HepG2 (cell line): ENCODE data around the gene CXorf49. TPM values are rescaled to one million over a fixed set of nuclear protein-coding genes. Genes with fewer than 3 reads are reported as not detected.

ENCODE experiments used
- ATAC-seq: fragments of 200-7000 bp; cut with Tn5 transposase; 3 replicates; pipeline ENCODE4 v1.9.1; 2020; ENCODE audit warnings: mild to moderate bottlenecking, moderate library complexity
- BruUV-seq: library from RNA; stranded (reverse); fragments of 400-500 nt; replicated peaks from 2 replicates; lab custom pipeline; 2021; lab: Mats Ljungman, UMichigan
- CTCF ChIA-PET: fragments of 300-600 bp; formaldehyde crosslinking; extraction: SDS; loops from one replicate; lab custom pipeline; 2021; ENCODE audit warnings: low total read pairs, inconsistent platforms, low intra/inter-chr PET ratio; lab: Yijun Ruan, JAX
- POLR2A ChIA-PET: fragments of 350-600 bp; sonication (Branson Sonifier 250); formaldehyde crosslinking; loops from one replicate; lab custom pipeline; 2020; ENCODE audit warnings: antibody characterized with exemption, inconsistent platforms; lab: Yijun Ruan, JAX
- DNase-seq: peaks from one replicate; pipeline ENCODE4 v3.0.0-alpha.2; 2015; ENCODE audit warnings: low spot score
- FAIRE-seq: peaks from 3 replicates; lab custom pipeline; 2011; peaks lifted over from hg19 to GRCh38; lab: Jason Lieb, UNC
- H2AFZ ChIP-seq: one replicate; pipeline ENCODE4 v1.6.1; 2011; ENCODE audit warnings: low read length, inconsistent platforms
- H3K27ac ChIP-seq: fragments of 300-600 bp; 3 replicates; pipeline ENCODE4 v1.8.0; 2011; ENCODE audit warnings: mixed run types, mild to moderate bottlenecking, mixed read lengths, low read length, inconsistent platforms; ENCODE audit not compliant: insufficient read depth; ENCODE audit errors: extremely low read length
- H3K27me3 ChIP-seq, 2 experiments: fragments of 200-600 bp in 1 of 2; 2 replicates in 1 of 2; 3 replicates in 1 of 2; pipeline versions ENCODE4 v1.6.0 to v1.8.0; 2011; ENCODE audit warnings: low read length in 2 of 2, mild to moderate bottlenecking in 2 of 2, moderate library complexity in 2 of 2, inconsistent platforms in 1 of 2; ENCODE audit not compliant: insufficient read depth in 2 of 2, control insufficient read depth in 1 of 2
- H3K36me3 ChIP-seq, 2 experiments: fragments of 200-600 bp in 1 of 2; replicated peaks in 1 of 2; 2 replicates in 1 of 2; 3 replicates in 1 of 2; pipeline versions ENCODE4 v1.5.1 to v1.8.0; 2011; ENCODE audit warnings: low read length in 2 of 2, inconsistent platforms in 1 of 2; ENCODE audit not compliant: insufficient read depth in 2 of 2, control insufficient read depth in 1 of 2
- H3K4me1 ChIP-seq: 2 replicates; pipeline ENCODE4 v1.5.1; 2012; ENCODE audit warnings: low read length, inconsistent platforms; ENCODE audit not compliant: insufficient read depth
- H3K4me2 ChIP-seq: 2 replicates; pipeline ENCODE4 v1.6.0; 2011; ENCODE audit warnings: low read depth, low read length, inconsistent platforms
- H3K4me3 ChIP-seq, 3 experiments: fragments of 200-600 bp in 1 of 3; sonication (generic), shearing (Covaris generic) in 1 of 3; replicated peaks in 1 of 3; 2 replicates each; pipeline ENCODE4 v1.5.1; 2011 to 2016; ENCODE audit warnings: low read length in 3 of 3, inconsistent platforms in 2 of 3, low read depth in 2 of 3, mild to moderate bottlenecking in 2 of 3, control low read depth in 1 of 3, mixed read lengths in 1 of 3; ENCODE audit not compliant: insufficient read depth in 1 of 3
- H3K79me2 ChIP-seq: one replicate; pipeline ENCODE4 v1.6.1; 2011; ENCODE audit warnings: low read length, inconsistent platforms; ENCODE audit not compliant: insufficient read depth
- H3K9ac ChIP-seq: 2 replicates; pipeline ENCODE4 v1.6.0; 2011; ENCODE audit warnings: mild to moderate bottlenecking, low read depth, low read length, inconsistent platforms; ENCODE audit not compliant: insufficient read depth
- H3K9me3 ChIP-seq: 2 replicates; pipeline ENCODE4 v1.5.1; 2012; ENCODE audit warnings: mild to moderate bottlenecking, low read length
- H4K20me1 ChIP-seq: 2 replicates; pipeline ENCODE4 v1.6.0; 2011; ENCODE audit warnings: inconsistent platforms, mild to moderate bottlenecking, low read length, moderate library complexity; ENCODE audit not compliant: insufficient read depth
- CHD4 ChIP-seq: fragments of 200-600 bp; sonication (generic); IDR thresholded peaks from 2 replicates; pipeline ENCODE4 v1.7.0; 2017; ENCODE audit warnings: mild to moderate bottlenecking, low read length, borderline replicate concordance
- GLI4 ChIP-seq: sonication (generic); formaldehyde crosslinking; IDR thresholded peaks from 2 replicates; pipeline ENCODE4 v1.5.1; 2020; ENCODE audit warnings: missing genetic modification reagents, mild to moderate bottlenecking, moderate library complexity, borderline replicate concordance
- MBD4 ChIP-seq: IDR thresholded peaks from 2 replicates; pipeline ENCODE4 v1.6.1; 2012; ENCODE audit warnings: low read length, inconsistent platforms, borderline replicate concordance
- RBM22 ChIP-seq: fragments of 200-400 bp; formaldehyde crosslinking; optimal IDR thresholded peaks from 2 replicates; pipeline ENCODE3; 2017; ENCODE audit warnings: mild to moderate bottlenecking, low read length, moderate library complexity
- ZFP36L1 ChIP-seq: sonication (generic); formaldehyde crosslinking; IDR thresholded peaks from 2 replicates; pipeline ENCODE4 v1.8.0; 2022; ENCODE audit warnings: mild to moderate bottlenecking, missing genetic modification reagents, moderate library complexity
- ZNF230 ChIP-seq: sonication (generic); formaldehyde crosslinking; IDR thresholded peaks from 2 replicates; pipeline ENCODE4 v1.4.0; 2020; ENCODE audit warnings: mild to moderate bottlenecking, missing genetic modification reagents
- ZNF274 ChIP-seq: sonication (generic); formaldehyde crosslinking; IDR thresholded peaks from 2 replicates; pipeline ENCODE4 v1.5.1; 2020; ENCODE audit warnings: mild to moderate bottlenecking, missing genetic modification reagents
- ZNF564 ChIP-seq: sonication (generic); formaldehyde crosslinking; IDR thresholded peaks from 2 replicates; pipeline ENCODE4 v1.8.1; 2023; ENCODE audit warnings: mild to moderate bottlenecking, missing genetic modification reagents
- ZNF75D ChIP-seq: sonication (generic); formaldehyde crosslinking; IDR thresholded peaks from 2 replicates; pipeline ENCODE4 v1.8.1; 2023; ENCODE audit warnings: missing genetic modification reagents, mild to moderate bottlenecking, borderline replicate concordance
- WGBS: methylation state at CpG from one replicate; pipeline ENCODE4 v1.1.6; 2017; ENCODE audit warnings: low lambda C conversion rate; 5-methylcytosine and 5-hydroxymethylcytosine counted together
- in situ Hi-C: cut with HindIII; loops from 2 replicates; pipeline ENCODE4 v1.10.0; 2017; ENCODE audit warnings: low pct_unique_long_range_greater_than_20kb; ENCODE audit not compliant: extremely low pct_ligation_motif_present
- intact Hi-C: fragments of 100-400 bp; cut with micrococcal nuclease; formaldehyde crosslinking; loops from one replicate; pipeline ENCODE4 v1.10.0; 2022; ENCODE audit not compliant: unreplicated experiment
- polyA plus RNA-seq, 8 experiments: library from polyadenylated mRNA; depleted of rRNA in 3 of 8; stranded (reverse) in 7 of 8; unstranded in 1 of 8; fragments of >200 nt; fragmentation: Illumina TruSeq in 4 of 8; extraction: Trizol in 4 of 8; gene quantifications; 2 replicates each; pipeline versions ENCODE4 v1.2.1 to v1.2.3, GENCODE V29; 2011 to 2016; ENCODE audit warnings: low read depth in 4 of 8, missing spikeins in 1 of 8, mixed read lengths in 1 of 8; ENCODE audit not compliant: insufficient read depth in 1 of 8
- total RNA-seq, 5 experiments: library from RNA; depleted of rRNA; stranded (reverse); fragments of >200 nt; fragmentation: Illumina TruSeq; extraction: Trizol; gene quantifications; 2 replicates each; pipeline ENCODE4 v1.2.3, GENCODE V29; 2016; ENCODE audit warnings: low read depth in 1 of 5
- TF ChIP-seq, protein P1 (sequence below): sonication (generic); formaldehyde crosslinking; IDR thresholded peaks from 2 replicates; pipeline ENCODE4 v1.4.0; 2020; ENCODE audit warnings: mild to moderate bottlenecking, missing genetic modification reagents
- TF ChIP-seq, protein P2 (sequence below): sonication (generic); formaldehyde crosslinking; IDR thresholded peaks from 2 replicates; pipeline ENCODE4 v1.5.0; 2020; ENCODE audit warnings: mild to moderate bottlenecking, missing genetic modification reagents

CXorf49 gene
- total and polyA plus RNA-seq, 2 of the 13 experiments (the other 11 are each of a cell fraction or from before 2014, with no cell fraction given), result not detected

DNA sequence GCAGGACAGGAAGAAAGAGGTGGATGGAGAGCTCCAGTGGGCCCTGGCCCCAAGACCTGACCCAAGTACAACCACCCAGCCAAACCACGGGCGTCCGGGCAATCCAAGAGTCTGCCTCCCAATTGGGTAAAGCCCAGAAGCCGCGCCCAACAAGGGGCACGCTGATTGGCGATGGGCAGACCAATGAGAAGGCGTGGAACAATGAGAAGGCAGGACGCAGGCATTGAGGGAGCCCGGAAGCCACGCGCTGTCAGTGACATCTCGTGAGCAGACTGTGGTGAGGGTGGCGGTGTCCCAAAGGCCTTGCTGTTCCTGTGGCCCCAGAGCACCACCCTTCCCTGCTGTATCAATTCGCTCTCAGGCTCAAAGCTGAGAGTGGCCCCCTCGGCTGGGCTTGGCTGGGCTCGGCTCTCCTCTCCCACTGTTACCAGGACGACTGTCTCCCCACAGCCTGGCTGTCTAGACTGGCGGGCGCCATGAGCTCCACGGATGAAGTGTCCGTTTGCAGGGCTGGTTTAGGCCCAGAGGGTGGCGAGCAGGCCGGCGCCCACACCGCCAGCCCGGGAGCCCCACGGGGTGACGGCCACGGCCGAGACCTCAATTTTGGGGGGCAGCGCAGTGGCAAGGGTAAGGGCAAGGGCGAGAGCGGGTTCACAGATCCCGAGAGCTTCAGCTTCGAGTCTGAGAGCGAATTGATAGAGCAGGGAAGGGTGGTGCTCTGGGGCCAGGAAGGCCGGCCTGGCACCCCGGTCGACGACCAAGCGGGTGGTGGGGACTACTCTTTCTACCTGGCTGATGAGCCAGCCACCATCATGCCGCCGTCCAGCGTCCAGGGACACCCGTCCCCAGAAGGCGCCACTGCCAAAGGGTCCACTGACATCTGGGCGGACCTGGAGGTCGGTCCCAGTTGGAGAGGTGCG is 50.5 kb downstream of the CXorf49 start, which contains the start of gene LOC101059915:
TSS of gene LOC101059915 (plus strand) at position 219 of the 920 bp plus-strand sequence.
- no peak within 1 kb of the TSS for H3K4me2 ChIP-seq
- in situ Hi-C loops, result no loop called here
- no peaks in the 10 kb centered on the region for H3K36me3 ChIP-seq
- H3K27ac ChIP-seq, result no peak within 1 kb of the TSS
- DNase-seq (no peak), FAIRE-seq (no peak), ATAC-seq (no peak)
- H3K9me3 ChIP-seq, result no peaks in the 10 kb centered on the region
- BruUV-seq, result no TSS peak
- peaks cover 0 to 4% of the 10 kb centered on the region in 2 experiments; a peak in 2 of 5 replicates for H3K27me3 ChIP-seq
- no peaks in the 10 kb centered on the region for H3K4me1 ChIP-seq
- no peak within 1 kb of the TSS for H3K9ac ChIP-seq
- ChIA-PET POLR2A (no interaction called here), CTCF (no interaction called here)
- H4K20me1 ChIP-seq, result no peaks in the 10 kb centered on the region
- intact Hi-C loops, result no loop called here
- TF ChIP-seq ZFP36L1 (CRISPR knock-in tag), result no peak
- TF ChIP-seq RBM22, result no peak
- no peak for TF ChIP-seq CHD4
- TF ChIP-seq, protein P1, sequence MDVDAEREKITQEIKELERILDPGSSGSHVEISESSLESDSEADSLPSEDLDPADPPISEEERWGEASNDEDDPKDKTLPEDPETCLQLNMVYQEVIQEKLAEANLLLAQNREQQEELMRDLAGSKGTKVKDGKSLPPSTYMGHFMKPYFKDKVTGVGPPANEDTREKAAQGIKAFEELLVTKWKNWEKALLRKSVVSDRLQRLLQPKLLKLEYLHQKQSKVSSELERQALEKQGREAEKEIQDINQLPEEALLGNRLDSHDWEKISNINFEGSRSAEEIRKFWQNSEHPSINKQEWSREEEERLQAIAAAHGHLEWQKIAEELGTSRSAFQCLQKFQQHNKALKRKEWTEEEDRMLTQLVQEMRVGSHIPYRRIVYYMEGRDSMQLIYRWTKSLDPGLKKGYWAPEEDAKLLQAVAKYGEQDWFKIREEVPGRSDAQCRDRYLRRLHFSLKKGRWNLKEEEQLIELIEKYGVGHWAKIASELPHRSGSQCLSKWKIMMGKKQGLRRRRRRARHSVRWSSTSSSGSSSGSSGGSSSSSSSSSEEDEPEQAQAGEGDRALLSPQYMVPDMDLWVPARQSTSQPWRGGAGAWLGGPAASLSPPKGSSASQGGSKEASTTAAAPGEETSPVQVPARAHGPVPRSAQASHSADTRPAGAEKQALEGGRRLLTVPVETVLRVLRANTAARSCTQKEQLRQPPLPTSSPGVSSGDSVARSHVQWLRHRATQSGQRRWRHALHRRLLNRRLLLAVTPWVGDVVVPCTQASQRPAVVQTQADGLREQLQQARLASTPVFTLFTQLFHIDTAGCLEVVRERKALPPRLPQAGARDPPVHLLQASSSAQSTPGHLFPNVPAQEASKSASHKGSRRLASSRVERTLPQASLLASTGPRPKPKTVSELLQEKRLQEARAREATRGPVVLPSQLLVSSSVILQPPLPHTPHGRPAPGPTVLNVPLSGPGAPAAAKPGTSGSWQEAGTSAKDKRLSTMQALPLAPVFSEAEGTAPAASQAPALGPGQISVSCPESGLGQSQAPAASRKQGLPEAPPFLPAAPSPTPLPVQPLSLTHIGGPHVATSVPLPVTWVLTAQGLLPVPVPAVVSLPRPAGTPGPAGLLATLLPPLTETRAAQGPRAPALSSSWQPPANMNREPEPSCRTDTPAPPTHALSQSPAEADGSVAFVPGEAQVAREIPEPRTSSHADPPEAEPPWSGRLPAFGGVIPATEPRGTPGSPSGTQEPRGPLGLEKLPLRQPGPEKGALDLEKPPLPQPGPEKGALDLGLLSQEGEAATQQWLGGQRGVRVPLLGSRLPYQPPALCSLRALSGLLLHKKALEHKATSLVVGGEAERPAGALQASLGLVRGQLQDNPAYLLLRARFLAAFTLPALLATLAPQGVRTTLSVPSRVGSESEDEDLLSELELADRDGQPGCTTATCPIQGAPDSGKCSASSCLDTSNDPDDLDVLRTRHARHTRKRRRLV (CRISPR knock-in tag), result no peak
- no peak for TF ChIP-seq ZNF564 (CRISPR knock-in tag)
- TF ChIP-seq ZNF75D (CRISPR knock-in tag), result no peak
- TF ChIP-seq, protein P2, sequence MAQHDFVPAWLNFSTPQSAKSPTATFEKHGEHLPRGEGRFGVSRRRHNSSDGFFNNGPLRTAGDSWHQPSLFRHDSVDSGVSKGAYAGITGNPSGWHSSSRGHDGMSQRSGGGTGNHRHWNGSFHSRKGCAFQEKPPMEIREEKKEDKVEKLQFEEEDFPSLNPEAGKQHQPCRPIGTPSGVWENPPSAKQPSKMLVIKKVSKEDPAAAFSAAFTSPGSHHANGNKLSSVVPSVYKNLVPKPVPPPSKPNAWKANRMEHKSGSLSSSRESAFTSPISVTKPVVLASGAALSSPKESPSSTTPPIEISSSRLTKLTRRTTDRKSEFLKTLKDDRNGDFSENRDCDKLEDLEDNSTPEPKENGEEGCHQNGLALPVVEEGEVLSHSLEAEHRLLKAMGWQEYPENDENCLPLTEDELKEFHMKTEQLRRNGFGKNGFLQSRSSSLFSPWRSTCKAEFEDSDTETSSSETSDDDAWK (CRISPR knock-in tag), result no peak
- no peak for TF ChIP-seq ZNF230
- TF ChIP-seq GLI4 (CRISPR knock-in tag), result no peak
- TF ChIP-seq ZNF274 (CRISPR knock-in tag), result no peak
- no peak for TF ChIP-seq MBD4
- no peak within 1 kb of the TSS for H3K4me3 ChIP-seq
- no CpG with 5 or more reads among the region's 50 CpGs for WGBS
- no peak within 1 kb of the TSS for H2AFZ ChIP-seq
- H3K79me2 ChIP-seq, result no peaks in the 10 kb centered on the region
